Panc1 (cell line): ENCODE results near the gene ZNF516. TPM values are rescaled to one million over a fixed set of nuclear protein-coding genes. Genes with fewer than 3 reads are reported as not detected.
A peak's percentile ranks its signal among the peaks of the same experiment; 100 is the strongest.

Experiments used
- ATAC-seq: fragments of 200-7000 bp; cut with Tn5 transposase; 2 replicates; pipeline ENCODE4 v1.9.1; 2020; ENCODE audit warnings: mild to moderate bottlenecking, moderate library complexity
- BruUV-seq: library from RNA; stranded (reverse); fragments of 400-500 nt; replicated peaks from 2 replicates; lab custom pipeline; 2021; lab: Mats Ljungman, UMichigan
- CTCF ChIA-PET: fragments of 300-600 bp; sonication (Branson Sonifier 250); formaldehyde crosslinking; loops from one replicate; lab custom pipeline; 2022; ENCODE audit warnings: antibody characterized with exemption; lab: Charles Lee
- POLR2A ChIA-PET: fragments of 300-600 bp; sonication (Branson Sonifier 250); formaldehyde crosslinking; loops from one replicate; lab custom pipeline; 2022; ENCODE audit warnings: antibody characterized with exemption; lab: Charles Lee
- DNase-seq: peaks from one replicate; pipeline ENCODE4 v3.0.0-alpha.2; 2010; ENCODE audit warnings: low read depth, low spot score
- H3K27ac ChIP-seq: 2 replicates; pipeline ENCODE4 v1.5.1; 2011; ENCODE audit warnings: mild to moderate bottlenecking, low read length, inconsistent platforms
- H3K27me3 ChIP-seq: fragments of 200-500 bp; sonication (Bioruptor generic); 2 replicates; pipeline ENCODE4 v1.6.0; 2014; ENCODE audit warnings: low read length, inconsistent platforms; ENCODE audit not compliant: control insufficient read depth, insufficient read depth
- H3K36me3 ChIP-seq: fragments of 200-500 bp; sonication (Bioruptor generic); 2 replicates; pipeline ENCODE4 v1.5.1; 2014; ENCODE audit warnings: inconsistent platforms, mild to moderate bottlenecking, low read length, moderate library complexity; ENCODE audit not compliant: control insufficient read depth, insufficient read depth
- H3K4me1 ChIP-seq: 2 replicates; pipeline ENCODE4 v1.5.1; 2011; ENCODE audit warnings: inconsistent platforms, mild to moderate bottlenecking, low read length, moderate library complexity; ENCODE audit not compliant: control insufficient read depth, insufficient read depth
- H3K4me3 ChIP-seq, 2 experiments: 2 replicates each; pipeline ENCODE4 v1.5.1; 2011 to 2012; ENCODE audit warnings: low read depth in 2 of 2, low read length in 2 of 2, mild to moderate bottlenecking in 2 of 2, inconsistent platforms in 1 of 2, moderate library complexity in 1 of 2
- H3K9me3 ChIP-seq: fragments of 200-500 bp; sonication (Bioruptor generic); 2 replicates; pipeline ENCODE4 v1.5.1; 2014; ENCODE audit warnings: low read depth, mild to moderate bottlenecking, inconsistent platforms, low read length, moderate library complexity; ENCODE audit not compliant: control insufficient read depth, insufficient read depth
- POLR2AphosphoS5 ChIP-seq: IDR thresholded peaks from 2 replicates; pipeline ENCODE4 v1.6.1; 2012; ENCODE audit warnings: mild to moderate bottlenecking, low read depth, low read length, moderate library complexity
- SIN3A ChIP-seq: IDR thresholded peaks from 2 replicates; pipeline ENCODE4 v1.6.1; 2012; ENCODE audit warnings: low read depth, mild to moderate bottlenecking, low read length, moderate library complexity, borderline replicate concordance; ENCODE audit not compliant: insufficient read depth
- TCF7L2 ChIP-seq: IDR thresholded peaks from 2 replicates; pipeline ENCODE4 v1.6.1; 2011; ENCODE audit warnings: mild to moderate bottlenecking, low read depth, low read length, inconsistent platforms
- in situ Hi-C: cut with HindIII; loops from 2 replicates; pipeline ENCODE4 v1.10.0; 2016; ENCODE audit warnings: low sequenced_read_pairs, low pct_unique_long_range_greater_than_20kb
- intact Hi-C: fragments of 100-400 bp; cut with micrococcal nuclease; formaldehyde crosslinking; loops from one replicate; pipeline ENCODE4 v1.10.0; 2022; ENCODE audit not compliant: unreplicated experiment
- total RNA-seq: library from RNA; stranded (reverse); gene quantifications from one replicate; pipeline ENCODE4 v1.2.1, GENCODE V29; 2021; ENCODE audit not compliant: unreplicated experiment
- TF ChIP-seq, protein P1 (sequence below), 2 experiments: IDR thresholded peaks; 2 replicates each; pipeline ENCODE4 v1.6.1; 2011 to 2012; ENCODE audit warnings: low read depth in 2 of 2, control low read depth in 1 of 2, low read length in 1 of 2, mild to moderate bottlenecking in 1 of 2, moderate library complexity in 1 of 2; ENCODE audit not compliant: insufficient read depth in 1 of 2
- TF ChIP-seq, protein P2 (sequence below): fragments of 450-650 bp; IDR thresholded peaks from 2 replicates; pipeline ENCODE4 v1.5.1; 2017; ENCODE audit warnings: mild to moderate bottlenecking

Gene ZNF516
- total RNA-seq, 1 experiment from 2014 or later = 28.6 TPM

DNA sequence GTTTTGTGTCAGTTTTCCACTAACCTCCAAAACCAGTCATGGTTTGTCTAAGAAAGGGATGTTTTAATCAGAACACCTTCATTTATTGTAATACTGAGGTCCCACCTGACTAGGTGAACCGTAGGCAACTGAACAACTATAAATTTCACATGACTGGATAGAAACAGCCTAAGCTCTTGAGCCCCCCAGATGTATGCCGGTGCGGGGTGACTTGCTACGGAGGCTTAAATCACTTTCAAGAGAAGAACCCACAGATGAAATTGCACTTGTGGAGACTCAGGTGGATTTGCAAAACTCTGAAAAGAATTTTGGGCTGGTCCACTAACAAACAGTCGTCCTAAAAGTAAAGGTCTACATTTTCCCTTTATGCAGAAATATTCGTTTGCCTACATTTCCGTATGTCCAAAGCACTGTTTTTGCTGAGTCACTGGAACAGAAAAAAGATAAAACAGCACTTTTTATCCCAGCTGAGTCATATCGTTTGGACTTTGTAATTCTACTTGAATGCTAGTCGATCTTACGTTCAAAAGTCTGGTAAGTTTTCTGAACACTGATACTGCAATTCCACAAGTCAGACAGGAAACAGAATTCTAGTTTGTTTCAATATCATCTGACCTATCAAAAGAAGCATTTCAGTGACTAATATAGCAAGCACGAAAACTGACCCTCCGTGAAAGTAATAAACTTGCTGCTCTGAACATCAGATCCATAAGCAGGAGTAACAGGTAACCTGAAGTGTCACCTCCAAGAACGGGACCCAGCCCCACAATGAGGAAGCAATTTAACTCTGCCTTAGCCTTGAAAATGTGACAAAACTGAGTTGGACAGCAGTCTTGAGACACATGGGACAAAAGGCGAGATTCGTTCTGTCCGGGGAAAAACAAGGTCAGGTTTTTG is 18.1 kb downstream of the ZNF516 start:
- Histone ChIP-seq H3K4me1 (peaks cover 42% of the 10 kb centered on the region), H3K9me3 (no peaks in the 10 kb centered on the region), H3K4me3 (peak overlapping the region; percentile 34 to 51), H3K27me3 (no peaks in the 10 kb centered on the region), H3K27ac (peak overlapping the region; percentile 83), H3K36me3 (no peaks in the 10 kb centered on the region)
- ChIA-PET CTCF (no interaction called here), POLR2A (interaction anchor here (0.7 to 1.0 kb wide), 2 partner anchors 12 to 49 kb away, joined by 3 read pairs; no protein-coding TSS in a partner anchor)
- in situ Hi-C loops (no loop called here), intact Hi-C loops (loop anchor here (5.0 kb wide), 1 partner anchor 70 kb away; no protein-coding TSS in a partner anchor)
- DNase-seq = no peak
- TF ChIP-seq, protein P1, sequence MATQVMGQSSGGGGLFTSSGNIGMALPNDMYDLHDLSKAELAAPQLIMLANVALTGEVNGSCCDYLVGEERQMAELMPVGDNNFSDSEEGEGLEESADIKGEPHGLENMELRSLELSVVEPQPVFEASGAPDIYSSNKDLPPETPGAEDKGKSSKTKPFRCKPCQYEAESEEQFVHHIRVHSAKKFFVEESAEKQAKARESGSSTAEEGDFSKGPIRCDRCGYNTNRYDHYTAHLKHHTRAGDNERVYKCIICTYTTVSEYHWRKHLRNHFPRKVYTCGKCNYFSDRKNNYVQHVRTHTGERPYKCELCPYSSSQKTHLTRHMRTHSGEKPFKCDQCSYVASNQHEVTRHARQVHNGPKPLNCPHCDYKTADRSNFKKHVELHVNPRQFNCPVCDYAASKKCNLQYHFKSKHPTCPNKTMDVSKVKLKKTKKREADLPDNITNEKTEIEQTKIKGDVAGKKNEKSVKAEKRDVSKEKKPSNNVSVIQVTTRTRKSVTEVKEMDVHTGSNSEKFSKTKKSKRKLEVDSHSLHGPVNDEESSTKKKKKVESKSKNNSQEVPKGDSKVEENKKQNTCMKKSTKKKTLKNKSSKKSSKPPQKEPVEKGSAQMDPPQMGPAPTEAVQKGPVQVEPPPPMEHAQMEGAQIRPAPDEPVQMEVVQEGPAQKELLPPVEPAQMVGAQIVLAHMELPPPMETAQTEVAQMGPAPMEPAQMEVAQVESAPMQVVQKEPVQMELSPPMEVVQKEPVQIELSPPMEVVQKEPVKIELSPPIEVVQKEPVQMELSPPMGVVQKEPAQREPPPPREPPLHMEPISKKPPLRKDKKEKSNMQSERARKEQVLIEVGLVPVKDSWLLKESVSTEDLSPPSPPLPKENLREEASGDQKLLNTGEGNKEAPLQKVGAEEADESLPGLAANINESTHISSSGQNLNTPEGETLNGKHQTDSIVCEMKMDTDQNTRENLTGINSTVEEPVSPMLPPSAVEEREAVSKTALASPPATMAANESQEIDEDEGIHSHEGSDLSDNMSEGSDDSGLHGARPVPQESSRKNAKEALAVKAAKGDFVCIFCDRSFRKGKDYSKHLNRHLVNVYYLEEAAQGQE (IDR thresholded peaks at IDR 0.05; ENCODE audit: insufficient read depth in 1 of 2, low read depth in 2 of 2, low read length in 1 of 2) = 0 out of 4 replicates have a peak, but pooled peaks of 1 of the 2 experiments have one; percentile 34
- TF ChIP-seq TCF7L2 (no peak), POLR2AphosphoS5 (0 out of 2 replicates have a peak, but pooled peaks have one; percentile 41)
- BruUV-seq = TSS peak; percentile 38
- peak; percentile 85 for ATAC-seq

DNA sequence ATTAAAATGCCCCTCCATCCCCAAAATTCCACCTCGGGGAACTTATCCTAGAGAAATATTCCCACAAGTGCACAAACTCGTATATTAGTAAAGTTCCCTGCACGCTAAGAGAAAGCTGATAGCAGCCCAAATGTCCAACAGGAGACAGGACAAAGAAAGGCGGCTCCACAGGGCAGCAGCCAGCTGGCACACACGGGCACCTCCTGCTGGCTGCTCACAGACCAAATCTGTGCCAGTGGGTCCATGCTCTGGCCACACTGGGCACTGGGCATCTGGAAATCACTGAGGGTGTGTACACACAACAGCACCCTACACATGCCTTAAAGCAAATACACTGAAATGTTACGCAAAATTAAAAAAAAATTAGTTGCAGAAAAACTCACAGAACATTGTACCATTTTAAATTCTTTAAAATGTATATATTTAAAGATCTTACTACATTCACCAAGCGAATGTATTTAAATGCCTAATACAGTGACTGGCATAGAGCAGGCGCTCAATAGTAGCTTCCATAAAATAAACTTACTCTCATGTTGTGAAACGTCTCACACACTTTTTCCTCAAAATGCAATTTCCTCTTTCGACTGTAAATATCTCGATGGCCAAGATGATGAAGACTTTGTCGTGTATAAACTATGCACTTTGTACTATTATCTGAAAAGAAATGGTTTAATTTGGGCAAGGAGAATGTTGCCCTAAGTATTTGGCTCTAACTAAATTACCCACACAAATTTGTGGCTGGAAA is 19.4 kb downstream of the ZNF516 start:
- H3K4me3 ChIP-seq = no peak overlapping the region
- H3K27ac ChIP-seq = peak overlapping the region; percentile 83
- H3K36me3 ChIP-seq = no peaks in the 10 kb centered on the region
- DNase-seq (no peak), ATAC-seq (peak; percentile 77)
- H3K4me1 ChIP-seq = peaks cover 42% of the 10 kb centered on the region
- H3K9me3 ChIP-seq = no peaks in the 10 kb centered on the region
- H3K27me3 ChIP-seq = no peaks in the 10 kb centered on the region
- in situ Hi-C loops (no loop called here), intact Hi-C loops (loop anchor here (5.0 kb wide), 1 partner anchor 68 kb away; no protein-coding TSS in a partner anchor)
- ChIA-PET CTCF (interaction anchor here (0.6 kb wide), 1 partner anchor 232 kb away, joined by 3 read pairs; no protein-coding TSS in a partner anchor), POLR2A (interaction anchor here (0.7 to 1.0 kb wide), 2 partner anchors 13 to 50 kb away, joined by 3 read pairs; no protein-coding TSS in a partner anchor)
- BruUV-seq = no TSS peak
- TF ChIP-seq, protein P2, sequence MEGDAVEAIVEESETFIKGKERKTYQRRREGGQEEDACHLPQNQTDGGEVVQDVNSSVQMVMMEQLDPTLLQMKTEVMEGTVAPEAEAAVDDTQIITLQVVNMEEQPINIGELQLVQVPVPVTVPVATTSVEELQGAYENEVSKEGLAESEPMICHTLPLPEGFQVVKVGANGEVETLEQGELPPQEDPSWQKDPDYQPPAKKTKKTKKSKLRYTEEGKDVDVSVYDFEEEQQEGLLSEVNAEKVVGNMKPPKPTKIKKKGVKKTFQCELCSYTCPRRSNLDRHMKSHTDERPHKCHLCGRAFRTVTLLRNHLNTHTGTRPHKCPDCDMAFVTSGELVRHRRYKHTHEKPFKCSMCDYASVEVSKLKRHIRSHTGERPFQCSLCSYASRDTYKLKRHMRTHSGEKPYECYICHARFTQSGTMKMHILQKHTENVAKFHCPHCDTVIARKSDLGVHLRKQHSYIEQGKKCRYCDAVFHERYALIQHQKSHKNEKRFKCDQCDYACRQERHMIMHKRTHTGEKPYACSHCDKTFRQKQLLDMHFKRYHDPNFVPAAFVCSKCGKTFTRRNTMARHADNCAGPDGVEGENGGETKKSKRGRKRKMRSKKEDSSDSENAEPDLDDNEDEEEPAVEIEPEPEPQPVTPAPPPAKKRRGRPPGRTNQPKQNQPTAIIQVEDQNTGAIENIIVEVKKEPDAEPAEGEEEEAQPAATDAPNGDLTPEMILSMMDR = peak; percentile 85
- no peak for TF ChIP-seq SIN3A
